C4-2B (cell line): ENCODE measurements around the gene RALGAPA2.
"Not testable (repeated sequence)": the region's sequence is repeated elsewhere in the genome, so short reads cannot be mapped to it uniquely, and the experiment has no call there.

Source experiments
- H3K27ac ChIP-seq: fragments of 450-650 bp; 2 replicates; pipeline ENCODE4 v1.5.1; 2017
- ZFX ChIP-seq: fragments of 450-650 bp; IDR thresholded peaks from 2 replicates; pipeline ENCODE4 v1.6.1; 2017
- TF ChIP-seq, protein P1 (sequence below): fragments of 450-650 bp; conservative IDR thresholded peaks from 2 replicates; pipeline ENCODE4 v1.5.1; 2017; ENCODE audit warnings: mild to moderate bottlenecking

The RALGAPA2 gene

DNA sequence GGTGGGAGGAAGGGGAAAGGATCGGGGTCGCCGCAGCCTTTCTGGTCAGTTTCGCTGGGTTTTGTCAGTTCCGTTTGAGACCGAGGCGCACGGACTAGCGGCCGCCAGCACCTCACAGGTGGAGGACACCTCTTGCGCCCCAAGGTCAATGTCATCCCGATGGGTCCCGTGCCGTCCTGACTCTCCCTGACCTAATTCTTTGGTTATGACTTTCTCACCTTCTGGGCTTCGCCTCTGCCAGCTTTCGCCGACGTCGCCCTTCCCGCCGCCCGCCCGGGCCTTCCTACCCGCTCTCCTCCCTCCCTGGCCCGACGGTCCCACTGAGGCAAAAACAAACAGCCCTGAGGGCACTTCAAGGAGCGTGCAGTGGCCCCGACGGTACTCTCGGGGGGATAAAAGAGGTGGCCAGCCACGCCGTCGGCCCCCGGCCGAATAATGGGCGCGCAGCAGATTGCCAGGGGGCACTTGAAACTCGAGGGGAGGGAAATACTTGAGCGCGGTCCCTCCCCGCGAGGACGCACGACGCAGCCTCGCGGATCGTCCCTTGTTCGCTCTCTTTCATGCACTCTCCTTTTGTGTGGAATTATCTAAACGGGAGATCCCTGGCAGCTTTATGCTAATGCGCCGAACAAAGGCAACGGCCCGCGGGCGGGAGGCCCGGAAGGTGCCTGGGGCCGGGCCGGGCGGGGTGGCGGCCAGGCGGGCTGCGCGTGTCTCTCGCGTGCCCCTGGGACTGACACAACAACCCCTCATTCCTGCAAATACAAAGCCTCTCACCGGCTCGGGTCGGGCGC lies 348.4 kb downstream of the RALGAPA2 start:
- no peak overlapping the region for H3K27ac ChIP-seq
- TF ChIP-seq ZFX, result no peak
- TF ChIP-seq, protein P1, sequence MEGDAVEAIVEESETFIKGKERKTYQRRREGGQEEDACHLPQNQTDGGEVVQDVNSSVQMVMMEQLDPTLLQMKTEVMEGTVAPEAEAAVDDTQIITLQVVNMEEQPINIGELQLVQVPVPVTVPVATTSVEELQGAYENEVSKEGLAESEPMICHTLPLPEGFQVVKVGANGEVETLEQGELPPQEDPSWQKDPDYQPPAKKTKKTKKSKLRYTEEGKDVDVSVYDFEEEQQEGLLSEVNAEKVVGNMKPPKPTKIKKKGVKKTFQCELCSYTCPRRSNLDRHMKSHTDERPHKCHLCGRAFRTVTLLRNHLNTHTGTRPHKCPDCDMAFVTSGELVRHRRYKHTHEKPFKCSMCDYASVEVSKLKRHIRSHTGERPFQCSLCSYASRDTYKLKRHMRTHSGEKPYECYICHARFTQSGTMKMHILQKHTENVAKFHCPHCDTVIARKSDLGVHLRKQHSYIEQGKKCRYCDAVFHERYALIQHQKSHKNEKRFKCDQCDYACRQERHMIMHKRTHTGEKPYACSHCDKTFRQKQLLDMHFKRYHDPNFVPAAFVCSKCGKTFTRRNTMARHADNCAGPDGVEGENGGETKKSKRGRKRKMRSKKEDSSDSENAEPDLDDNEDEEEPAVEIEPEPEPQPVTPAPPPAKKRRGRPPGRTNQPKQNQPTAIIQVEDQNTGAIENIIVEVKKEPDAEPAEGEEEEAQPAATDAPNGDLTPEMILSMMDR, result no peak

DNA sequence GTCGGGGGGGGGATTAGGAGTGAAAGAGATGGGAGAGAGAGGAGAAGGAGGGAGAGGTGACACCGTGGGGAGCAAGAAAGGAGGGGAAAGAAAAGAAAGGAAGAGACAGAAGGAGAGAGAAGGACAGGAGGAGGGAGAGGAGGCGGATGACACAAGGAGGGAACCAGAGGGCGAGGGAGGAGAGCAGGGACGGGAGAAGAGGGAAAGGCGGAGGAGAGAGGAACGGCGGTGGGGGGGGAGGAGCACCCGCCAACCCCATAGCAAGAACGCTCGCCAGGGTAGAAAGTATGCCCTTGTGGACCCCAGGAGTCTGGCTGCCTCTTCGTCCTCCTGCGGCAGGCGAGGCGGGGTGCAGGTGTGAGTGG lies 349.0 kb downstream of the RALGAPA2 start:
- TF ChIP-seq, protein P1, result no peak
- no peak for TF ChIP-seq ZFX
- no peak overlapping the region for H3K27ac ChIP-seq

DNA sequence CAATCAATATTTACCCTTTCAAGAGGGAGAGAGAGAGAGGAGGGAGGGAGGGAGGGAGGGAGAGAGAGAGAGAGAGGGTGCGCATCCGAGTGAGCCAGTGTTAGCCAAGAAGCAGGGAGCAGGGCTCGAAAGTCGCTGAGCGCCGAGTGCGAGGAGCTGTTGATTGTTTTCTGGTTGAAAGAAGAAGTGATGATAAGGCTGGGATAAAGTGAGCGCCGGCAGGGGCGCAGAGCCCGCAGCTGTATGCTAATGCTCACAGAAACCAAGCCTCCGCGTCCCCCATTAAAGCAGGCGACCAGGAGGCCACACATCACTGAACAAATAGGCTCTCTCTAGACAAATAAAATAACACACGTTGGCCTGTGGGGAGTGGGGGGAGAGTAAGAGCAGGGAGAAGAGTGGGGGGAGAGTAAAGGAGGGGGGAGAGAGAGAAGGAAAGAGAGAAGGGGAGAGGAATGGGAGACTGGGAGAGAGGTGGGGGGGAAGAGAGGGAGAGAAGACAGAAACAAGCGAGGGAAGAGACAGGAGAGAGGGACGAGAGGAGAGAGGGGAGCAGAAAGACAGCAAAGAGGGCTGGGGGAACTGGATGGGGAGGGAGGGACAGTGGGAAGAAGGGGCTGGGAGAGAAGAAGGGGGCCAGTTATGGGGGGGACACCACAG lies 349.5 kb downstream of the RALGAPA2 start:
- H3K27ac ChIP-seq, result no peak overlapping the region

DNA sequence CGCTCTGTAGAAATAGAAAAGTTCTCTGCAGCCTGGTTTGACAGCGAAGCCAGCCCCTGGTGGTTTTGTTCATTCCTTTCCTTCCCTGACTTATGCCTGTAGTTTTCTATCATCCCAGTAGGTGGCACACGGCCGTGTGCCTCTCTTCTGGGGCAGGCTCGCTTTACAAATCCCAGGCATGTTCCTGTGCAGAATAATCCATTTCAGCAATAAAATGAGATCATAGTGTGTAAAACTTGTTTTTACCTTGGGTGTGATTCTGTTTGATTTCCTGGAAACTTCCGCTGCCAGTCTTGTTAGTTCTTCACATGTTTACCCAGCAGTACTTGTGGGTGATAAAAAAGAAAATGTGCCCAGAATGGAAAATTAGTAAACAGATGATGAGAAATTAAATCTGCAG lies 352.0 kb downstream of the RALGAPA2 start:
- TF ChIP-seq, protein P1, result peak; percentile 91
- TF ChIP-seq ZFX, result no peak
- H3K27ac ChIP-seq, result no peak overlapping the region

More for the DNA sequence above, 349.5 kb downstream of the RALGAPA2 start:
- TF ChIP-seq, protein P1, result no peak
- no peak for TF ChIP-seq ZFX

DNA sequence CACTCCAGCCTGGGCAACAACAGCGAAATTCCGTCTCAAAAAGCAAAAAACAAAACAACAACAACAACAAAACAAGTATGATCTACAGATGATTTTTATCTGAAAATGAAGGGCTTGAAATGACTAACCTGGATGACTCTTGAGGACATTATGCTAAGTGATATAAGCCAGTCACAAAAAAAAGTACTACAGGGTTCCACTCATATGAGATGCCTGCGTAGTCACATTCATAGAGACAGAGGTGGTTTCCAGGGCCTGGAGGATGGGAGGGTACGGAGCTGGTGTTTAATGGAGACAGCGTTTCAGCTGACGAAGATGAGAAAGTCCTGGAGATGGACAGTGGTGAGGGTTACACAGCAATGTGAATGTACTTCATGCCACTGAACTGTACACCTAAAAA lies 352.8 kb downstream of the RALGAPA2 start:
- no peak for TF ChIP-seq ZFX
- TF ChIP-seq, protein P1, result no peak
- no peak overlapping the region for H3K27ac ChIP-seq

DNA sequence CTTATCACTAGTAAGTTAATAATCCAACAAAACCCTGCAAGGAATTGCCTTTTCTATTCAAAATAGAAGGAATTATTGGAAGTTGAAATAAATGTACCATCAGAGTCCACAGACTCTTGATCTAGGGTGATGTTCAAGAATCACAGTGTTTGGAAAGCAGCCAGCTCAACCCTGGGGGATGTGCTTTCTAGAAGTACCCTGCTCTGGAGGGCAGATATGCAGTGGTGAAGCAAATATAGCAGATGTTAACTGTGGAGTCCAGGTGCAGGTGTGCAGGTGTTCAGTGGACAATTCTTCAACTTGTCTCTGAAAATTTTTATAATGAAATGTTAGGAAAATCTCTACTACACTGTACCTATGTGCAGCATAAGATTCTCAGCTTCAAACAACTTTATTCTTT lies 353.6 kb downstream of the RALGAPA2 start:
- no peak overlapping the region for H3K27ac ChIP-seq
- TF ChIP-seq, protein P1, result no peak
- TF ChIP-seq ZFX, result no peak

DNA sequence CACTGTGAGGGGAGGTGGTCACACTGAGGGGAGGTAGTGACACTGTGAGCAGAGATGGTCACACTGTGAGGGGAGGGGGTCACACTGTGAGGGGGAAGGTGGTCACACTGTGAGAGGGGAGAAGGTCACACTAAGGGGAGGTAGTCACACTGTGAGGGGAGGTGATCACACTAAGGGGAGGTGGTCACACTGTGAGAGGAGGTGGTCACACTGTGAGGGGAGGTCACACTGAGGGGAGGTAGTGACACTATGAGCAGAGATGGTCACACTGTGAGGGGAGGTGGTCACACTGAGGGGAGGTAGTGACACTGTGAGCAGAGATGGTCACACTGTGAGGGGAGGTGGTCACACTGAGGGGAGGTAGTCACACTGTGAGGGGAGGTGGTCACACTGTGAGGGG lies 356.9 kb downstream of the RALGAPA2 start:
- not testable (repeated sequence) for H3K27ac ChIP-seq

DNA sequence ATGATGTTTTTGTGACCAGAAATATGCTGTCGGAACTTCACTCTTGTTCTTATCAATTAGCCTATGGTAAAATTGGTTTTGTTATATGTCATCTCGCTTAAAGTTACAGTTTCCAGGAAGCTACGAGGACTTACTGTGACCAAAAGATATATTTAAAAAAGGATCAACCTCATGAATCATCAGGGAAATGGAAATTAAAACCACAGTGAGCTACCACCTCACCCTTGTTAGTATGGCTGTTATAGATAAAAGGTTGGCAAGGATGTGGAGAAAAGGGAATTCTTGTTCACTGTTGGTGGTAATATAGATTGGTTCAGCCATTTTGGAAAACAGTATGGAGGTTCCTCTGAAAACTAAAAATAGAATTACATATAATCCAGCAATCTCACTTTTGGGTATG lies 358.9 kb downstream of the RALGAPA2 start:
- H3K27ac ChIP-seq, result no peak overlapping the region
- TF ChIP-seq, protein P1, result no peak
